GM21825 (cell line): ENCODE data around the gene NTRK2.

ENCODE experiments used
- ATAC-seq: cut with Tn5 transposase; IDR thresholded peaks from one replicate; pipeline ENCODE4 v1.9.1; 2021; ENCODE audit warnings: mild to moderate bottlenecking, moderate library complexity; ENCODE audit not compliant: unreplicated experiment

Gene NTRK2

DNA sequence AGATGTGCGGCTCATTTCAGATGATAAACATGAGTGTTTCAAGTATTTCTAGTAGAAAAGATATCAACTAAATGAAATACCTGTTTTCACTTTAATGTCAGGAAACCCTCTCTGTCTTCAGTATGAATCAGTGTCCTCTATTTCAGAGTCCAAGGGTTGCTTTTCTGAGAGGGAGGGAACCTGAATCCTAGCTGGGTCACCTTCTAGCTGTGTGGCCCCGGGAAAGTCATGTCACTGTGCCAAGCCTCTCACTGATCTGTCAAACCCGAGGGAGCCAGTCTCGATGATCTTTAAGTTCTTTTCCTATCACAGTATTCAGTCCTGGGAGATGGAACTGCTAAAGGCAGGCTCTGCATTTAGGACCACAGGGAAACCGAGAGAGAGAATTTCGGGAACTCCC is 258.9 kb downstream of the NTRK2 start:
- ATAC-seq: no peak

DNA sequence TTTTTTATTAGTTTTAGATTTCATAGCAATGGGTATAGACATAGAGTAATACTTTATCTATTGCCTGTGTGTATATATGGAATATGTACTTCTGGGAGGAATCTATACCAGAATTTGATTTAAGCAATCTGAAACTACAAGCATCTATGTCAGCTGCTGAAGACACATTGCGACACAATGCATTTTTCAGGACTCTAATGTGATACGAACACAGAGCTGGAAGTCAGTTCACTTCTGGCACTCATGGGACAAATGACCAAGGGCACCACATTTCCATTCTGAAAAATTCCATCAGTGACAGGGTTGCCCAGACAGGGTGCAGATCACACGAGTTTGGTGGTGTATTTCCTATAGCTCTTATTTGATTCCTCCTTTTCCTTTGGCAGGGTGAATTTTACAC is 259.5 kb downstream of the NTRK2 start:
- no peak for ATAC-seq

DNA sequence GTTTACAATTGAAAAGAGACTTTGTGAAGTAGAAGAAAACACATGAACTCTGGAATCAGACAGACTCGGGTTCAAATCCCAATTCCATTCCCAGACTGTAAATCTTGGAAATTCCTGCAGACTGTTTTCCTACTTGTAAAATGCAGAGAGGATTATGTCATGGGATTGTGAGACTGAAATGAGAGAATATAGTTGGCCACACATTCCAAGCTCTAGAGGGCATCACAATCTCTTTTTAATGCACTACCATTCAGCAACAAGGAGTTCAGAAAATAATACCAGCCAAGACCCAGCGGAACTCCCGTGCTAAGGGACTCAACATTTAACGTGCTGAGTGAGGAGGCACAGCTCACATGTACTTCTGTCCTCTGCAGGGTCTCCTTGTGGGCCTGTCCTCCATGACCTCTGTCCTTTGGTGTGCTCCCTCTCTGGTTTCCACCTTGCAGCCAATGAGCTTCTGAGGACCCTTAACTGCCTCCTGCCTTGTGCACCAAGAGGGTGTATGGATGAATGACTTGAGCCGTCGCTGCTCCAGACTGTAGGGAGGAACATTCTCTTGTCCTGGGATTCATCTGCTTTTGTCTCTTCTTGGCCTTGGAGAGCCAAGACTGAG is 263.5 kb downstream of the NTRK2 start:
- no peak for ATAC-seq

DNA sequence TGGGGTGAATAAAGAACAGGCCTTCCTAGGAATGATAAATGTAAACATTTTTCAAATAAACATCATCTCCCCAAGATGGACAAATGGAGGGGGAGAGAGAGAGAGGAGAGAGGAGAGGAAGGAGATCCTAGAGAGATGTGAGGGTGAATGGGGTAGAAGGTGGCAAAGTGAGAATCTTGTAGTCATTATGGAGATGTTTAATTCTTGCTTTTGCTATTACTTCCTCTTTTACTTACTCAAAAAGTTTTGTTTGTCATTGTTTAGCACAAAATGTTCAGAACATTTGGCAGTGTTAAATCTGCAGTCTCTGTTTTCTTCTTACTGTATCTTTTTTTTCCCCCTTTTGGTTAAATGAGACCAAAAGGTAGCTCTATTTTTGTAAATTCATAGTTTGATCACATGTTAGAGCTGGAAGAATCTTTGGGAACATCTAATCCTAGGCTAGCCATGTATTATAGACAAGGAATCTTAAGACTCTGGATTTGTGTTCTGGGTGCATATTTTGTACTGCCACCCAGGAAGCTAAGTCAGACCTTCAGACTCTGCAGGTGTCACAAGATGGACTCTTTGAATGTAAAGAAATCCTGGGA is 266.1 kb downstream of the NTRK2 start:
- ATAC-seq: no peak

DNA sequence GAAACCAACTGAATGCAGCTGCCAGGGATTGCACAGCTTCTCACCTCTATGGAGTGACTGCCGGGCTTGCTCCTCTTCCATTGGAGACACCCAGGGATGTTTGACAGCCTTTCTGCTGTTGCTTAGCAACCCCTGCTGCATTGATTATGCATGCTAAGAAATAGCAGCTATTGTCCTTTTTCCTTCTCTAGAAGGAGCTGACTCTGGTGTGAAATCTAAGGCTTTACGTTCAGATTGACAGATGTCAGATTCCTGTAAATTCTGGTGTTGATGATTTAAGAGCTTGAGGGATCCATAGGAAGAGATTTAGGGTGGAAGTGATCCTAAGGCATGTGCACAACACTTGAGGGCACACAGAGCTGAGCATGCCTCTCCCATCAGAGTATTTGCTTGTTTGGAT is 267.7 kb downstream of the NTRK2 start:
- ATAC-seq: no peak

DNA sequence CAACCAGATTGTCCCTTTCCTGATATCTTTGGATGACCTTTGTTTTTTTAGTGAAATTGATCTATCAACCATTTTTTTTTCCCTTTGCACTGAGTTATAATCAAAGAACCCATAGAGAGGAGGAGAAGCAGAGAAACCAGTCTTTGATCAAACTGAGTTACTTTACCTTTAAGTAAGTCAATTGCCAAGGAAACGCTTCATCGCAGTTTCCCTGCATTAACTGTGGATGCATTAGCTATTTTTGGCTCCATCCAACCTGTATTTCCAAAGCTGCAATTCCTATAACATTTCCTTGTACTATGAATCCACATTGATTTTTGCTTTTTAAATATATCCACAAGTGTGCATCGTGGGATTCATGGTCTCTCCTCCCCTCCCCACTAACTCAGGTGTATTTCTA is 268.1 kb downstream of the NTRK2 start:
- no peak for ATAC-seq

DNA sequence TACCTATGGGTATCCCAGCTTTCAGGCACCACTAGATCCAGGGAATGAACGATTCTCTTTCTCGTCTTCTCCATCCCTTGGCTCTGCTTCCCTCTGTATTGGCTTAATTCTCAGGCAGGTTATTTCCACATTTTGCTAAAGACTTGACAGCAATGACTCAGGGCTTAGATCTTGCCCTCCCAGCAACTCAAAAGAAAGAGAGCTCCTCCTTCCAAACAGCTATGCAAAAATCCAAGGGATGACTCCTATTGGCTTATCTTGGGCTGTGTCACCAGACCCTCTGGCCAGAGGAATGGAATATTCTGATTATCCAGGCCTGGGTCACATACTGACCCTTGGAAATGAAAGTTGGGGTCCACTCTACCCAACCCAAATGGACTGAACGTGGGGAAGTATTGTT is 270.2 kb downstream of the NTRK2 start:
- no peak for ATAC-seq

DNA sequence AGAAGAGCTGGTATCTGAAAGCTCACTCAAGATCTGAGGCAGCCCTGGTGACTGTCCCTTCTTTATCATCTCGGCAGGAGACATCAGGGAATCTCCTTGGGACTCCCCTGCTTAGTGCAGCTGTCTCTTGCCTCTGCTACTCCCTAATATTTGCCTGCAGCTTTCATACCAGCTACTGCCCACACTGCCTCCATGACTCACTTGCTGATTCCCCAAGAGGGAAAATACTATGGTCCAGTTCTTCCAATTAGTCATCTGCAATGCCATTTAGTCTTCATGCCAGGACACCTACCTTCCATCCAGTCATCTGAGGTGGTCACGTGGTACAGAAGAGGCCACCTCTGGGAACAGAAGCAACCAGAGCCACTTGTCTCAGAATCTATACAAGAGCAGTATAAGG is 270.8 kb downstream of the NTRK2 start:
- no peak for ATAC-seq

DNA sequence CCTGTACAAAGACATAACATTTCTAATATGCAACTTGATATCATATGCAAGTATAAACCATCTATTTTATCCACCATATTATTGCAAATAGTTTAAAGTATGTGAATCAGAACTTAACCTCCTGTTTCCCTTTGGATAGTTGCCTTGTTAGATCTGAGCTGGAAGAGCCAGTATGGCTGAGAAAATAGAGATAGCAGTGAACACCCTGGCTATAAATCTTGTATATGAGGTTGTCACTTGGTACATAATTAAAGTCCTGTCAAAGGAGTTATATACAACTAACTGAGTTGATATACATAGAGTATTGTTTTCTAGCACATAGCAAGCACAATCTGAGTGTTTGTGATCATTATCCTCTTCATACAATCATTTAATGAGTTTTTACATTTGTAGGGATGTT is 272.3 kb downstream of the NTRK2 start:
- ATAC-seq: no peak

DNA sequence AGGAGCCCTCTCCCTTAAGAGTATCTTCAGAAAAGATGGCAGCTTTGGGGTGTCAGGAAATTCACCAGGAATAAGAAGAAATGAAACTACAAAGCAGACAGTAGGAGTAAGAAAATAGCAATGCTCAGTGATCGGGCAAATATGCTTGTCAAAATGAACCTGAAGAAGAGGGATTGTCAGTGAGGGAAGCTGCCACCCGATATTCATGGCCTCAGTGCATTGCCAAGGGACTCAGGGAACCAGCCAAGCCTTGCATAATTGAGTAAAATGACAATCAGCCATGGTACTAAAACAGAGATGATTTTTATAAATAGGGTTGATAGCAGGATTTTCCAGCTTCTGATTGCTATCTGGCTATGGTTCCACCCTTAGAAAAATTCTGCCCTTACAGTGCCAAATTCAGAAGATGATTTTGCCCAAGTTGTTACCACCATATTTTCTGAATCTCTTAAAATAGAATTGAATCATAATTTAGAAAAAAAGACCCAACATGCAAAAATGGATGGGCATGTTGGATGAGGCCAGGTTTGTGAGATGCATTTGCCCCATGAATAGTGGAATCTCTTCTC is 274.0 kb downstream of the NTRK2 start:
- ATAC-seq: no peak

DNA sequence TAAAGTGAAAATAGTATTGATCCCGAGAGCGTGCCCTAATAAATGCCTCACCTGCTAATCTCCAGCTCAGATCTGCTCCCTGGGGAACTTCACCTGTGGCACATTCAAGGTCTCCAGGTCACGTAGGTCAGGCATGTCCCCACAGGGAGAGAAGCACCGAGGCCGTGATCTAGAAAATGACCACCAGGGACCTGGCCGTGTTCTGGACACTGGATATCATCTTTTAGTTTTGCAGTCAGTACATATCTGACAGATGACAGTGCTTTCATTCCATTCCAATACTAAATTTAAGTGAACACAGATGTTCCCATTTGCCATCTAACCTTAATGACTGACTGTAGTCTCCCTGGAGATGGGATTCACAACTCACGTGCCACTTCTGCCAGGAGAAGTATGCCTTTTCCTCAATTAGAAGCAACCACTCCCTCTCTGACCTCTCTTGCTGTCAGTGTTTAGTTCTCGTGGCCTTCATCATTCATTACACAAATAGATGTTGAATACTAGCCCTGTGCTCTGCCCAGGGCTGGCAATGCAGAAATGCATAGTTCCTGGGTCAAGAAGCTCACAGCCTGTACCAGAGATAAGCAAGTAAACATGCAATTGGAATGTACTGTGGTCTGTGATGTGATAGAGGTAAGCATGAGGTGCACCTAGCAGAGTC is 276.5 kb downstream of the NTRK2 start:
- no peak for ATAC-seq

DNA sequence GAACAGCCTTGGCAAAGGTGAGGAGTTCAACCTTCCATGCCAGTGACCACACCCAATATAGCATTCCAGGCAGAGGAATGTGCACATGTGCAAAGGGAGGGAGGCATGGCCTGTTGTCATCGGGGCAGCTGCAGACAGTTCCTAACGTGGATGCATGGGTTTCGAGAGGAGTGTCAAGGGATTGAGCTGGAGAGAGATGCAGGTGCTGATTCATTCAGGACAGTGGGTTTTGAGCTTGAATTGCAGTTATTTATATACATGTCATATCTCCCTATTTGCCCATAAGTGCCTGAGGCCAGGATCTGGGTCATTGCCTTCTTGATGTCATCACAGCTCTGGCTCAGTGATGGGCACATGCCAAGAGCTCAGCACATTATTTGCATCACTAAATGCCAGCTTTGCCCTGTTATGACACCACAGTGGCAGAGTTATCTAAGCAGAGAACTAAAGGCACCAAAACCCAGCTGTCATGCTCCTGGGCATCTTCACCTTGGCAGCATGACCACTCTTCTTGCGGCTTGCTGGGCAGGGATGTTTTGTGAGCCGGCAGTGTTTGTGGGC is 278.0 kb downstream of the NTRK2 start:
- ATAC-seq: no peak

DNA sequence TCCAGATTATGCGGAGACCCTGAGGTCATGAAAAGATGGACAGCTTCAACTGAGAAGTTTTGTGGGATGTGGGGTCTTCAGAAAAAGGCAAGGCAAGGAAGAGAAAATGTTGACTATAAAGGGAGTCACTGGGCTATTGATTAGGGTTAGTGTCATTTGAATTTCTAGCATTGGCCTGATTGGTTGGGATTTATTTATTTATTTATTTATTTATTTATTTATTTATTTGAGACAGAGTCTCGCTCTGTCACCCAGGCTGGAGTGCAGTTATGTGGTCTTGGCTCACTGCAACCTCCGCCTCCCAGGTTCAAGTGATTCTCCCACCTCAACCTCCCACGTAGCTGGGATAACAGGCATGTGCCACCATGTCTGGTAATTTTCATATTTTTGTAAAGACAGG is 279.7 kb downstream of the NTRK2 start:
- no peak for ATAC-seq

DNA sequence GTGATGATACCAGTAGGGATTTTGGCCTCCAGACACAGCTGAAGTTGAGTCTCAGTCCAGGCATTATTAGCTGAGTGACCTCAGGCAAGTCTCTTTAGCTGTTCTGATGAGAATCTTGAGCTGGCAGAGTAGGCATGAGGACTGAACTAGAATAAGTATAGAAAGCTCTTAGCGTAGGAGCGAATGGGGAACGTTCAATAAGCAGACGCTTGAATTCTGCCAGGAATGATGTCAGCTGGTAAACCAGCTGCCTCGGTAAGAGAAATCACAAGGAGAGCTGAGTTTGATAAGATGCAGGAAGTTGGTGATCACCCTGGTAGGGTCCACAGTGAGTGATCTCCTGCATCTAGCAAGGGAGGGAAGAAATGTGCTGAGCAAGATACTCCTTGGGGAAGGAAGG is 280.4 kb downstream of the NTRK2 start:
- ATAC-seq: no peak

DNA sequence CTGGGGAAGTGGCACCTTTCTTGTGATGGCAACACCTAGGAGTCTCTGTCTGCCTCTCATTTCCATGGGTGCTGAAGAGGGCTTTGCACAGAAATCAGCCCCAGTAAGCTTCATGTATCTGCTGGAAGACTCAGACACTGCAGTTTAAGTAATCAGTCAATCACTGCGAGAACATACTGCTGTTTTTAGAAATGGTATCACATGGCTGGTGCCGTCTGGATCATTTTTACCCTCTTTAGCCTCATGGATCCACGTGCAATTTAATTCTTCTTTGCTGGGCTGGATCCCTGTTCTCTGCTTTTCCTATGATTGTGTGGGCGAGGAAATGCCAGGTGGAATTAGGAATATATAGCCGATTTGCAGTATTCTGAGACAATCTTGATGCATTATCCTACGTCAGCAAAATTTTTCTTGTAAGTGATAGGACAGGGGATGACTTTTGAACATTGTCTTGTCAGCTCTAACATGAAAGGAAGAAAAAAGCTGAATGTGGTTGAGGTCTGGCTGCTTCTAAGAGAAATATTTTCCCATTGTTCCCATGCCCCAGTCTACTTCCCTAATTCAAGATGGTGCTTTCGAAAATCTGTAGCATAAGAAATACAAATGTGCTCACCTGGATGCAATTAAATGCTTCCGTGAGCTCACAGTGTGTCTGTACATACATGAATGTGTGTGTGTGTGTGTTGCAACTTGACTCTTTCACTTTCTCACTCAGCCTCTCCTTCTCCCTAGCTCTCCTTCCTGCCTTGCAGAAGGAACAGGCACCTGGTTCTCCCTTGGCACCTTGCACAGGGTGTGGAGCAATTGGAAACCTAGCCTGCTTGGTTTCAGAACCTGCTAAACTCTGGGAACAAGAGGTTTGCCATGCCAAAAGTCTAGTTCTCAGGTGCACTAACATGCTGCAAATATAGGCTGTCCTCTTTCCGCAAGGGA is 281.6 kb downstream of the NTRK2 start:
- ATAC-seq: no peak

DNA sequence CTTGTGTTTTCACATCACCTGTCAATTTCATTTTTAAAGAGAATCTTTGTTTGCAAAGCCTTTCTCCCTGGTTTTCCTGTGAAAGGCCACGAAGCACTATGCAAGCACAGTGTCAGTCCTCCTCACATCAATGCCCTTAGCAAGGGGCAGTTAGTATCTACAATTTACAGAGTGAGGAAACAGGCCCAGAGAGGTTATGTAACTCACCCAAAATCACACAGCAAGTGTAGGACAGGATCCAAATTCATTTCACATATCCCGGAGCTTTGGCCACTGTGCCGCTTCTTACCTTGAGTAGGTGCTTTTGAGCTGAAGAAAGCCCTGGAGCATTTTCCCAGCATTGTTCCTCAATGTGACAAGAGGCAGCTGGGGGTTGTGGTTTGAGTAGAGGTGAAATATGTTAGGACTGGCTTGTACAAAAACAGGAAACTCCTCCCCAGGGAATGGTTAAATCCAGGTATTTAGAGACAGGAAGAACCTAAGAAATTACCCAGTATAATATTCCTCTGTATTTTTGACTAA is 283.8 kb downstream of the NTRK2 start:
- ATAC-seq: no peak

DNA sequence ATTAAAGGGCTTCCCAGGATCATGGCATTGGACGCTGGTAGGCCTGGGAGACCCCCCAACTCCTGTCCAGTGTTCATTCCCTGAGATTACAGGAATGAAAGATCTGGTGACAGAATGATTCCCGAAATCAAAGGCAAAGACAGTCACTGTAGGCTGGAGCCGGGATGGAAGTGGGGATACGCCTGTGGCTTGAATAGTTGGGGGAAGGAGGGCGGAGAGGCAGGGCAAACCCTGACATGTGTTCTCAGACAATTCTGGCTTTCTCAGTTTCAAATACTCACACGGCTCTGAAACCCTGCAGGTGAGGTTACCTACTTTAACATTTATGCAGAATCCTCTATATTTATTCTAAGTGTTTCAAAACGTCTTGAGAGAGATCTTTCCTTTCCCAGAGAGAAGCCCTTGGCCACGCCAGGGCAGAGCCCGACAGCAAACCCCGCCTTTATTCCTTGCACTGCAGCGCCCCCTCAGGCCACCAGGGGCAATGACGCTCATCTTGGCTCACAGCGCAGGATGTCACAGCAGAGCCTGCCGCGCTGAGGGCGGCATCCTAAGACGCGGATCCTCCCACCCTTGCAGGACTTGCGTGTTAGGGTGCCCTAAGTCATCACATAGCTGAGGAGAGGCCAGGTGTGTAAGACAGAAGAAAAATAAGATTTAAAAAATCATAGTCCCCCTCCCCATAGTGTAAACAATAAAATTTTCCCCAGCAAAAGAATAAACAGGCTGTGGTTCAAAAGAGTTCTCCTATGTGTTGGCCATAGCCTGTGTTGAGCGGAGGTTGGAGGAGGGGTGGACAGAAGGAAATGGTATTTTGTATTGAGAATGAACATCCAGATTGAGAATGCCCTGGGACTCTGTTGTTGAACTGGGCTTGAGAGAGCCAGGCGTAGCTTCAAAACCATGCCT is 284.5 kb downstream of the NTRK2 start:
- peak; percentile 95 for ATAC-seq

DNA sequence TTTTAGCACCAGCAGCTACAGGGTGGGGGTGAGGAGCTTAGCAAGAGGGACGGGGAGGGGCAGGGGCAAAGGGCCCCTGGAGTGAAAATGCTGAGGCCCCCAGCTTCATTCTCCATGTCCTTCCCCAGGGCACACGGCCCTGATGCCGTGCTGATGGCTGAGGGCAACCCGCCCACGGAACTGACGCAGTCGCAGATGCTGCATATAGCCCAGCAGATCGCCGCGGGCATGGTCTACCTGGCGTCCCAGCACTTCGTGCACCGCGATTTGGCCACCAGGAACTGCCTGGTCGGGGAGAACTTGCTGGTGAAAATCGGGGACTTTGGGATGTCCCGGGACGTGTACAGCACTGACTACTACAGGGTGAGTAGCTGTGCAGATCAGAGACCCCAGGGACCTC is 285.6 kb downstream of the NTRK2 start:
- no peak for ATAC-seq

DNA sequence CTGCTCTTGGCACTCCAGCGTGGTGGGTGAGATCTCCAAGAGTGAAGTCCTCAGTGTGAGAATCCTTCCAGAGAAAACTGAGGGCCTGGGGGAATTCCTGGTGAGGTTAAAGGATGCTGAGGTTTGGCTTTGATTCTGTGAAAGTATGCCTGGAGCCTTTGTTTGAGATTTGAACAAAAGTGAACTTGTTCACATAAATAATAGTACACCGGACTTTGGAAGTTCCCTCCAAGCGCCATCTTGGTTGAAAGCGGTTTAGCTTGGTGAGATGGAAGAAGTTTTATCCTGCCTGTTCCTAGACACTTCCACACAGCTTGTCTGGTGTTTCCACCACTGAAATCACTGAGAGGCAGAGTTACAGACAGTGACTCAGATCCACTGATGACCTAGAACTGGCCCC is 286.4 kb downstream of the NTRK2 start:
- ATAC-seq: no peak

DNA sequence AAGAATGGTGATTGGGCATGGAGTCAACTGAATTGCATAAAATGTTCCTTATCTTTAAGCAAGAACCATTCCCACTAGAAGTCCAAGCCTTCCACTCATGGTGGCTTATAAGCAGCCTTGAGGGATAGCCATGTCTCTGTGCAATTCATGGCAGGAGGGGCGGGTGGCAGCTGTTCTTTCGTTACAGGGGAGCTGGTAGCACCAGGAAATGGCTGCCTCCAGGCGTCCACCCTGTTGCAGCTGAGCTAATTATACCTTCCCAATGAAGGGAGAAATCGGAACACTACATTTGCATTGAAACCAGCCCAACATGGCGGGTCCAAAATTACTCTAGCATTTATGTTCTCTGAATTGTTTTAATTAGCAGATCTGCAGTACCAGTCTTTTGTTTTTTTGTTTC is 289.8 kb downstream of the NTRK2 start:
- ATAC-seq: no peak
